Right kidney (tissue), 1 donor: ENCODE data around the gene MRAS.
"Not testable (repeated sequence)": the region's sequence is repeated elsewhere in the genome, so short reads cannot be mapped to it uniquely, and the experiment has no call there.

Experiments
- DNase-seq: peaks from one replicate; pipeline ENCODE4 v3.0.0-alpha.2; 2016

The MRAS gene

GRCh38 chr3:138366006-138366759 lies 17.8 kb downstream of the MRAS start:
- no peak for DNase-seq

- no peak for DNase-seq
Observed at GRCh38 chr3:138367326-138367850, 19.0 kb downstream of the MRAS start.

GRCh38 chr3:138367911-138368310 lies 19.5 kb downstream of the MRAS start:
- no peak for DNase-seq

GRCh38 chr3:138369151-138369900 lies 20.9 kb downstream of the MRAS start:
- no peak for DNase-seq

- no peak for DNase-seq
Observed at GRCh38 chr3:138370321-138370720, 21.9 kb downstream of the MRAS start.

- no peak for DNase-seq
Observed at GRCh38 chr3:138371070-138371965, 22.9 kb downstream of the MRAS start.

- DNase-seq = no peak
Observed at GRCh38 chr3:138373087-138373735, 24.8 kb downstream of the MRAS start.

- no peak for DNase-seq
Observed at GRCh38 chr3:138373736-138374094, 25.3 kb downstream of the MRAS start.

- DNase-seq = no peak
Observed at GRCh38 chr3:138374573-138375134, 26.3 kb downstream of the MRAS start.

- no peak for DNase-seq
Observed at GRCh38 chr3:138375447-138375846, 27.1 kb downstream of the MRAS start.

- no peak for DNase-seq
Observed at GRCh38 chr3:138376663-138377062, 28.3 kb downstream of the MRAS start.

- DNase-seq = not testable (repeated sequence)
Observed at GRCh38 chr3:138377212-138377611, 28.8 kb downstream of the MRAS start.

- DNase-seq = no peak
Observed at GRCh38 chr3:138377804-138378203, 29.4 kb downstream of the MRAS start.

GRCh38 chr3:138378331-138378730 lies 30.0 kb downstream of the MRAS start:
- no peak for DNase-seq

- DNase-seq = no peak
Observed at GRCh38 chr3:138378990-138379389, 30.6 kb downstream of the MRAS start.

- no peak for DNase-seq
Observed at GRCh38 chr3:138381413-138381901, 33.1 kb downstream of the MRAS start.

- DNase-seq = no peak
Observed at GRCh38 chr3:138381950-138382715, 33.8 kb downstream of the MRAS start.

- no peak for DNase-seq
Observed at GRCh38 chr3:138383715-138384465, 35.5 kb downstream of the MRAS start.

GRCh38 chr3:138384531-138384930 lies 36.2 kb downstream of the MRAS start:
- no peak for DNase-seq

GRCh38 chr3:138384976-138385375 lies 36.6 kb downstream of the MRAS start:
- no peak for DNase-seq
